Natural killer cell (primary cell): ENCODE results near the gene GPR84. TPM values are rescaled to one million over a fixed set of nuclear protein-coding genes. Genes with fewer than 3 reads are reported as not detected.

Experiments
- ATAC-seq, 3 donors: fragments of 150-1000 bp in 2 of 3; fragments of 200-7000 bp in 1 of 3; cut with Tn5 transposase; 1 replicate in 1 of 3; 2 replicates in 2 of 3; pipeline ENCODE4 v1.10.0; 2021; ENCODE audit warnings: mild to moderate bottlenecking in 2 of 3, moderate library complexity in 2 of 3
- DNase-seq, 2 donors: peaks; one replicate each; pipeline versions ENCODE4 v3.0.0 to v3.0.0-alpha.2; 2013 to 2021; ENCODE audit warnings: mixed read lengths in 1 of 2
- H3K27ac ChIP-seq: one replicate; pipeline ENCODE4 v1.5.1; 2013; ENCODE audit warnings: mild to moderate bottlenecking, low read length
- H3K27me3 ChIP-seq: one replicate; pipeline ENCODE4 v1.6.1; 2013; ENCODE audit warnings: low read length; ENCODE audit not compliant: control insufficient read depth, insufficient read depth
- H3K36me3 ChIP-seq: one replicate; pipeline ENCODE4 v1.6.1; 2013; ENCODE audit warnings: low read length; ENCODE audit not compliant: control insufficient read depth, insufficient read depth
- H3K4me1 ChIP-seq: one replicate; pipeline ENCODE4 v1.6.1; 2013; ENCODE audit warnings: low read length; ENCODE audit not compliant: control insufficient read depth, insufficient read depth
- H3K4me3 ChIP-seq: one replicate; pipeline ENCODE4 v1.5.1; 2013; ENCODE audit warnings: low read length
- H3K9me3 ChIP-seq: one replicate; pipeline ENCODE4 v1.6.1; 2013; ENCODE audit warnings: low read length; ENCODE audit not compliant: control insufficient read depth, insufficient read depth
- H3K27ac Mint-ChIP-seq, 2 donors: one replicate each; pipeline ENCODE4 v1.8.0; 2022; ENCODE audit warnings: mild to moderate bottlenecking in 2 of 2, mixed read lengths in 2 of 2, moderate library complexity in 1 of 2
- H3K27me3 Mint-ChIP-seq, 2 donors: one replicate each; pipeline ENCODE4 v1.8.0; 2022; ENCODE audit warnings: low read depth in 2 of 2, mixed read lengths in 2 of 2
- H3K36me3 Mint-ChIP-seq: one replicate; pipeline ENCODE4 v1.8.0; 2022; ENCODE audit warnings: mixed read lengths
- H3K4me1 Mint-ChIP-seq, 2 donors: one replicate each; pipeline ENCODE4 v1.8.0; 2022; ENCODE audit warnings: mixed read lengths in 2 of 2
- H3K4me3 Mint-ChIP-seq: one replicate; pipeline ENCODE4 v1.8.0; 2022; ENCODE audit warnings: mild to moderate bottlenecking, moderate library complexity, mixed read lengths
- H3K9me3 Mint-ChIP-seq, 2 donors: one replicate each; pipeline ENCODE4 v1.8.0; 2022; ENCODE audit warnings: mixed read lengths in 2 of 2
- WGBS: methylation state at CpG from one replicate; pipeline ENCODE4 v1.1.7; 2013; ENCODE audit warnings: missing lambda C conversion rate; ENCODE audit not compliant: insufficient coverage; 5-methylcytosine and 5-hydroxymethylcytosine counted together
- intact Hi-C: fragments of 100-400 bp; cut with micrococcal nuclease; formaldehyde crosslinking; loops from one replicate; pipeline ENCODE4 v1.14.2; 2022
- total RNA-seq, 4 donors: library from RNA; stranded (reverse); fragments of 120-200 nt in 1 of 4; gene quantifications; one replicate each; pipeline versions ENCODE4 v1.2.3 to v1.2.4, GENCODE V29; 2013 to 2022
- TF ChIP-seq, protein P1 (sequence below): fragments of 200-600 bp; IDR thresholded peaks from one replicate; pipeline ENCODE4 v1.8.0; 2022; ENCODE audit warnings: antibody characterized with exemption

The GPR84 gene
- 1 to 10 TPM in 1 of 3 donors, under 1 TPM in 2; 0.45 to 4.9 (median 0.59) TPM for total RNA-seq
- total RNA-seq (2013): 0.25 TPM

DNA sequence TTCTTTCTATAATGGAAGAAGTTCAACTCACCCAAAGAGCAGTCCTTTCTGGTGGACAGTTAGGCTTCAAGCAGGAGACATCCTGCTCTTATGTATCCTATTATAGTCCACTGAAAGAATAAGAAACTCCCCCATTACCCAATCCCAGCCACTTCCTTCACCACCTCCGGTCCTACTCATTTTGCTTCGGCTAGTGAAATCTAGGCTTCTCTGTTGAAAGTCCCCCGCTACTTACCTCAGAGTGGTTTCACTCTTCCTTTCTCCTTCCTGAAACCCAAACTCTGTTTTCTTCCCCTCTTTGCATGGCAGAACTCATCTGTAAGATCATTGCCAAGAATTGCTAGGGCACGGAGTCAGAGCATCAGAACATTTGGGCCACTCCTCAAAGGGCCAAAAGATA, at the start of gene GPR84:
Gene GPR84, minus strand, starts transcription at position 74 of the 400 bp plus-strand sequence. CDS start 635 bp downstream, outside the sequence.
- no peak within 1 kb of the TSS for H3K27ac ChIP-seq
- no peaks in the 10 kb centered on the region for H3K9me3 ChIP-seq
- peaks cover 31% of the 10 kb centered on the region for H3K4me1 ChIP-seq
- peak within 1 kb of the TSS in 1 of 2 donors; percentile 61 for H3K27ac Mint-ChIP-seq
- no peaks in the 10 kb centered on the region for H3K36me3 Mint-ChIP-seq
- no peaks in the 10 kb centered on the region for H3K27me3 ChIP-seq
- H3K27me3 Mint-ChIP-seq: peaks cover 0 to 3% of the 10 kb centered on the region in 2 donors
- intact Hi-C loops: no loop called here
- 11% methylated on average over 4 of the region's 4 CpGs for WGBS
- peak in 1 of 2 donors; percentile 52 for DNase-seq
- TF ChIP-seq, protein P1, sequence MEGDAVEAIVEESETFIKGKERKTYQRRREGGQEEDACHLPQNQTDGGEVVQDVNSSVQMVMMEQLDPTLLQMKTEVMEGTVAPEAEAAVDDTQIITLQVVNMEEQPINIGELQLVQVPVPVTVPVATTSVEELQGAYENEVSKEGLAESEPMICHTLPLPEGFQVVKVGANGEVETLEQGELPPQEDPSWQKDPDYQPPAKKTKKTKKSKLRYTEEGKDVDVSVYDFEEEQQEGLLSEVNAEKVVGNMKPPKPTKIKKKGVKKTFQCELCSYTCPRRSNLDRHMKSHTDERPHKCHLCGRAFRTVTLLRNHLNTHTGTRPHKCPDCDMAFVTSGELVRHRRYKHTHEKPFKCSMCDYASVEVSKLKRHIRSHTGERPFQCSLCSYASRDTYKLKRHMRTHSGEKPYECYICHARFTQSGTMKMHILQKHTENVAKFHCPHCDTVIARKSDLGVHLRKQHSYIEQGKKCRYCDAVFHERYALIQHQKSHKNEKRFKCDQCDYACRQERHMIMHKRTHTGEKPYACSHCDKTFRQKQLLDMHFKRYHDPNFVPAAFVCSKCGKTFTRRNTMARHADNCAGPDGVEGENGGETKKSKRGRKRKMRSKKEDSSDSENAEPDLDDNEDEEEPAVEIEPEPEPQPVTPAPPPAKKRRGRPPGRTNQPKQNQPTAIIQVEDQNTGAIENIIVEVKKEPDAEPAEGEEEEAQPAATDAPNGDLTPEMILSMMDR: no peak
- no peak within 1 kb of the TSS for H3K4me3 Mint-ChIP-seq
- no peaks in the 10 kb centered on the region for H3K9me3 Mint-ChIP-seq
- H3K4me3 ChIP-seq: no peak within 1 kb of the TSS
- H3K36me3 ChIP-seq: no peaks in the 10 kb centered on the region
- peaks cover 19 to 29% of the 10 kb centered on the region in 2 donors for H3K4me1 Mint-ChIP-seq
- ATAC-seq: peak in 1 of 3 donors; percentile 54

DNA sequence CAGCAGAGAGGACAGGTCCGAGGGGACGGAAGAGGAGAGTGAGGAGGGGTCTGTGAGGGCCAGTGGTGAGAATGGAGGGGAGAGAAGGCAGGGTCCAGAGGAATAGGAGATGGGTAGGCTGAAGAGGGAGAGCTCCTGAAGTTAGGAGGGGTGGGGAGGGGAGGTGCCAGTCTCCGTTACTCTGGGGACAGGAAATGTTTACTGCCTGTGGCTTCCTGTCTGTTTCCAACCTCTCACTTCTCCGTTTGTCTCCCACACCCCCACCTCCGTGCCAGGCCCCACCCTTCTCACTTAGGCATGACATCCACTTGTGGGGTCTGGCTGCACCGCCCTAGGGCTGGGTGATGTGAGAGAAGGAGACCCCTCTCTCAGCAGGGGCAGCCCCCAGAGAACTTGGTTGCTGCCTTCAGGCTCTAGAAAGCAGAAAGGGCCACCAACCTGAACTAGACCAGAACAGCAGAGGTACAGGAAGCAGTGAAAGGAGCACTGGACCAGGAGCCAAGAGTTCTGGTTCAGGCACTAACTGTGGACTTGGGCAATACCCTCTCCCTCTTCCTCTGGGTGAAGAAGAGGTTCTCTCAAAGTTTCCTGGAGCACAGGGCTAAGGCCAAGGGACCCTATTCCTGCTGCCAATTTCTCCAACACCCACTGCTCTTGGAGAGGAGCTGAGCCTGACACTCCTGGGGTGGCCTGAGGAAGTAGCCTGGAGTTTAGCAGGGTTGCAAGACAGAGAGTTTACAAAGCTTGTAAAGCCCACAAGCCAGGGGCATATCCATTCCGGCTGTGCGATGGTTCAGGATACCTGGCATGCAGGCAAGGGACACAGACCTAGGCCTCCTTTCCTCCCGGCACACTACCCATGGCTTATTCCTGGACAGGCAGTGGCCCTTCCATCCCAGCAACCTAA, 49.3 kb upstream of the GPR84 start:
- Mint-ChIP-seq H3K9me3 (no peaks in the 10 kb centered on the region), H3K4me1 (peaks cover 62 to 85% of the 10 kb centered on the region in 2 donors), H3K4me3 (peak overlapping the region; percentile 72), H3K27ac (peak overlapping the region; percentile 87 to 91), H3K27me3 (no peaks in the 10 kb centered on the region), H3K36me3 (no peaks in the 10 kb centered on the region)
- Histone ChIP-seq H3K9me3 (no peaks in the 10 kb centered on the region), H3K4me3 (peak overlapping the region; percentile 27), H3K27me3 (no peaks in the 10 kb centered on the region), H3K36me3 (peaks cover 20% of the 10 kb centered on the region), H3K27ac (peak overlapping the region; percentile 89), H3K4me1 (peaks cover 92% of the 10 kb centered on the region)
- intact Hi-C loops: no loop called here
- peak; percentile 73 to 92 (median 85) for ATAC-seq
- 41% methylated on average over 6 of the region's 9 CpGs for WGBS
- peak; percentile 74 to 92 for DNase-seq
- TF ChIP-seq, protein P1: no peak

DNA sequence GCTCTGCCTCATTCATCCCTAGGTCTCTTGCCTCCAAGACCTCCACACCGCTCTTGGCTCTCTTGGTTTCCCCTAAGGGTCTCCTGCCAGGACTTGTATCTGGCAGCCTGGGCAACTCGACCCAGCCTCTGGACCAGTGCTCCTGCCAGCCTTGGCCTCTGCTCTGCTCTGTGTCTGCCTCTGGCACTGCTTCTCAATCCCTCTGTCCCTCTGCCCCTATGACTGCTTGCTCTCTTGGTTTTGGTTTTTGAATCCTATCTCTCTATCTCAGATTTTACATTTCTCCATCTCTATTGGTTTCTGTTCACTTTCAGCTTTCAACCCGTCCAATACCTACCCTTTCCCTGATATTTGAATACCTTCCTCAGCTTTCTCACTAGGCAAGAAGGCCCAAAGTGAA, 48.5 kb upstream of the GPR84 start:
- Histone ChIP-seq H3K27me3 (no peaks in the 10 kb centered on the region), H3K4me3 (peak overlapping the region; percentile 27), H3K36me3 (peaks cover 26% of the 10 kb centered on the region), H3K27ac (peak overlapping the region; percentile 89), H3K4me1 (peaks cover 90% of the 10 kb centered on the region), H3K9me3 (no peaks in the 10 kb centered on the region)
- no peaks in the 10 kb centered on the region for H3K36me3 Mint-ChIP-seq
- peaks cover 56 to 83% of the 10 kb centered on the region in 2 donors for H3K4me1 Mint-ChIP-seq
- peak overlapping the region; percentile 87 to 91 for H3K27ac Mint-ChIP-seq
- no peaks in the 10 kb centered on the region for H3K9me3 Mint-ChIP-seq
- H3K27me3 Mint-ChIP-seq: no peaks in the 10 kb centered on the region
- TF ChIP-seq, protein P1: no peak
- peak overlapping the region; percentile 72 for H3K4me3 Mint-ChIP-seq
- DNase-seq: peak in 1 of 2 donors; percentile 53
- intact Hi-C loops: no loop called here
- WGBS: 73% methylated on average over 2 of the region's 3 CpGs
- ATAC-seq: peak in 2 of 3 donors; percentile 7 to 17
